WTC11 (cell line): ENCODE data around the gene SLAMF1. TPM values are rescaled to one million over a fixed set of nuclear protein-coding genes. Genes with fewer than 3 reads are reported as not detected.
A peak's percentile ranks its signal among the peaks of the same experiment; 100 is the strongest.

ENCODE experiments used
- ATAC-seq: fragments of 200-7000 bp; cut with Tn5 transposase; 2 replicates; pipeline ENCODE4 v1.10.0; 2021; ENCODE audit warnings: mild to moderate bottlenecking, moderate library complexity
- CTCF ChIA-PET: fragments of 300-600 bp; sonication (Branson Sonifier 250); formaldehyde crosslinking; loops from one replicate; lab custom pipeline; 2021; ENCODE audit warnings: antibody characterized with exemption; lab: Charles Lee
- POLR2A ChIA-PET: fragments of 350-600 bp; sonication (Branson Sonifier 250); formaldehyde crosslinking; loops from one replicate; lab custom pipeline; 2021; ENCODE audit warnings: antibody characterized with exemption; lab: Charles Lee
- DNase-seq: peaks from one replicate; pipeline ENCODE4 v3.0.0; 2021; ENCODE audit warnings: low spot score
- H3K27ac Mint-ChIP-seq: 2 replicates; pipeline ENCODE4 v1.8.0; 2021; ENCODE audit warnings: mixed read lengths
- H3K27me3 Mint-ChIP-seq: 2 replicates; pipeline ENCODE4 v1.8.0; 2021; ENCODE audit warnings: low read depth, mild to moderate bottlenecking, moderate library complexity, mixed read lengths
- H3K36me3 Mint-ChIP-seq: 2 replicates; pipeline ENCODE4 v1.8.0; 2021; ENCODE audit warnings: mixed read lengths
- H3K4me1 Mint-ChIP-seq: 2 replicates; pipeline ENCODE4 v1.8.0; 2022; ENCODE audit warnings: mixed read lengths
- H3K4me3 Mint-ChIP-seq: 2 replicates; pipeline ENCODE4 v1.8.0; 2021; ENCODE audit warnings: mild to moderate bottlenecking, moderate library complexity, mixed read lengths
- H3K9me3 Mint-ChIP-seq: 2 replicates; pipeline ENCODE4 v1.8.0; 2021; ENCODE audit warnings: mixed read lengths
- ATF1 ChIP-seq: sonication (generic); formaldehyde crosslinking; IDR thresholded peaks from 2 replicates; pipeline ENCODE4 v1.8.1; 2023; ENCODE audit warnings: mild to moderate bottlenecking, moderate library complexity, missing genetic modification reagents
- ELF4 ChIP-seq: sonication (generic); formaldehyde crosslinking; IDR thresholded peaks from 2 replicates; pipeline ENCODE4 v1.8.1; 2022; ENCODE audit warnings: low read depth, mild to moderate bottlenecking, moderate library complexity, missing genetic modification reagents
- JAZF1 ChIP-seq: fragments of 250-450 bp; sonication (Bioruptor Pico); IDR thresholded peaks from 2 replicates; pipeline ENCODE4 v1.9.0; 2021; ENCODE audit warnings: moderate library complexity, mild to moderate bottlenecking, inconsistent platforms
- MXD4 ChIP-seq: fragments of 250-450 bp; sonication (Bioruptor Pico); IDR thresholded peaks from 2 replicates; pipeline ENCODE4 v1.8.0; 2021; ENCODE audit warnings: mild to moderate bottlenecking, moderate library complexity, borderline replicate concordance
- MYBL2 ChIP-seq: sonication (generic); formaldehyde crosslinking; IDR thresholded peaks from 2 replicates; pipeline ENCODE4 v1.8.1; 2023; ENCODE audit warnings: mild to moderate bottlenecking, moderate library complexity, missing genetic modification reagents
- NFE2L1 ChIP-seq: sonication (generic); formaldehyde crosslinking; IDR thresholded peaks from 2 replicates; pipeline ENCODE4 v1.8.1; 2023; ENCODE audit warnings: missing genetic modification reagents
- RELA ChIP-seq: sonication (generic); formaldehyde crosslinking; IDR thresholded peaks from 2 replicates; pipeline ENCODE4 v1.8.1; 2022; ENCODE audit warnings: missing genetic modification reagents, mild to moderate bottlenecking, borderline replicate concordance
- SMAD4 ChIP-seq: sonication (generic); formaldehyde crosslinking; IDR thresholded peaks from 2 replicates; pipeline ENCODE4 v1.8.0; 2022; ENCODE audit warnings: mild to moderate bottlenecking, missing genetic modification reagents
- TEAD1 ChIP-seq: sonication (generic); formaldehyde crosslinking; IDR thresholded peaks from 2 replicates; pipeline ENCODE4 v1.8.0; 2022; ENCODE audit warnings: mild to moderate bottlenecking, missing genetic modification reagents
- ZNF263 ChIP-seq: sonication (generic); formaldehyde crosslinking; IDR thresholded peaks from 2 replicates; pipeline ENCODE4 v1.8.1; 2022; ENCODE audit warnings: low read depth, mild to moderate bottlenecking, moderate library complexity, missing genetic modification reagents
- ZNF423 ChIP-seq: fragments of 250-450 bp; sonication (Bioruptor Pico); IDR thresholded peaks from 2 replicates; pipeline ENCODE4 v2.1.2; 2022; ENCODE audit warnings: mild to moderate bottlenecking, moderate library complexity
- total RNA-seq: library from RNA; stranded (reverse); gene quantifications from 3 replicates; pipeline ENCODE4 v1.2.3, GENCODE V29; 2021
- TF ChIP-seq, protein P1 (sequence below): sonication (generic); formaldehyde crosslinking; IDR thresholded peaks from 2 replicates; pipeline ENCODE4 v1.8.0; 2022; ENCODE audit warnings: mild to moderate bottlenecking, missing genetic modification reagents
- TF ChIP-seq, protein P2 (sequence below): sonication (generic); formaldehyde crosslinking; IDR thresholded peaks from 2 replicates; pipeline ENCODE4 v1.8.0; 2023; ENCODE audit warnings: missing genetic modification reagents
- TF ChIP-seq, protein P3 (sequence below): fragments of 250-450 bp; sonication (Bioruptor Pico); IDR thresholded peaks from 2 replicates; pipeline ENCODE4 v1.8.0; 2021; ENCODE audit warnings: mild to moderate bottlenecking
- TF ChIP-seq, protein P4 (sequence below): sonication (generic); formaldehyde crosslinking; IDR thresholded peaks from 2 replicates; pipeline ENCODE4 v1.8.1; 2022; ENCODE audit warnings: mild to moderate bottlenecking, missing genetic modification reagents, moderate library complexity, borderline replicate concordance
- TF ChIP-seq, protein P5 (sequence below): sonication (generic); formaldehyde crosslinking; IDR thresholded peaks from 2 replicates; pipeline ENCODE4 v1.8.1; 2023; ENCODE audit warnings: mild to moderate bottlenecking, missing genetic modification reagents
- TF ChIP-seq, protein P6 (sequence below): fragments of 250-450 bp; sonication (Bioruptor Pico); IDR thresholded peaks from 2 replicates; pipeline ENCODE4 v1.9.0; 2021; ENCODE audit warnings: mild to moderate bottlenecking, borderline replicate concordance

SLAMF1 gene
- total RNA-seq, 1 experiment from 2014 or later, result 0.15 TPM

DNA sequence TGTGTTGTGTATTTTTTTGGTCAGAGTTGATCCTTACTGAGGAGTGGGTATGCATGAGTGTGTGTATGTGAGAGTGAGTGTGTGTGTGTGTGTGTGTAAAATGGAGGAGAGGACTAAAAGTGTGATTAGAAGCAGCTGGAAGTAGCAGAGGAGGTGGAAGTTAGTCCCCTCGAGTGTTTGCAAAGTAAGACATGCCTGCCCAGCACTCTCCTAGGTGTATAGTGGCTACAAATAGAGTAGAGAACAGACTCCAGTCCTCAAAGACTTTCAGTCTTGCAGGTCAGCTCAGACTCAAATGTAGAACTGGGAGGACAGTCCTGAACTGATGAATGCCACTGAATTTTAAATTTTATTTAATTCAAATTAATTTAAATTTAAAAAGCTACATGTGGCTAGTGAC lies 28.5 kb downstream of the SLAMF1 start (continued):
- TF ChIP-seq, protein P1, sequence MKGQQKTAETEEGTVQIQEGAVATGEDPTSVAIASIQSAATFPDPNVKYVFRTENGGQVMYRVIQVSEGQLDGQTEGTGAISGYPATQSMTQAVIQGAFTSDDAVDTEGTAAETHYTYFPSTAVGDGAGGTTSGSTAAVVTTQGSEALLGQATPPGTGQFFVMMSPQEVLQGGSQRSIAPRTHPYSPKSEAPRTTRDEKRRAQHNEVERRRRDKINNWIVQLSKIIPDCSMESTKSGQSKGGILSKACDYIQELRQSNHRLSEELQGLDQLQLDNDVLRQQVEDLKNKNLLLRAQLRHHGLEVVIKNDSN (CRISPR knock-in tag), result no peak
- TF ChIP-seq, protein P2, sequence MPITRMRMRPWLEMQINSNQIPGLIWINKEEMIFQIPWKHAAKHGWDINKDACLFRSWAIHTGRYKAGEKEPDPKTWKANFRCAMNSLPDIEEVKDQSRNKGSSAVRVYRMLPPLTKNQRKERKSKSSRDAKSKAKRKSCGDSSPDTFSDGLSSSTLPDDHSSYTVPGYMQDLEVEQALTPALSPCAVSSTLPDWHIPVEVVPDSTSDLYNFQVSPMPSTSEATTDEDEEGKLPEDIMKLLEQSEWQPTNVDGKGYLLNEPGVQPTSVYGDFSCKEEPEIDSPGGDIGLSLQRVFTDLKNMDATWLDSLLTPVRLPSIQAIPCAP (CRISPR knock-in tag), result no peak
- TF ChIP-seq NFE2L1 (CRISPR knock-in tag) (no peak), ZNF263 (CRISPR knock-in tag) (no peak), ZNF423 (CRISPR knock-in tag) (no peak), ATF1 (no peak), SMAD4 (CRISPR knock-in tag) (no peak)

DNA sequence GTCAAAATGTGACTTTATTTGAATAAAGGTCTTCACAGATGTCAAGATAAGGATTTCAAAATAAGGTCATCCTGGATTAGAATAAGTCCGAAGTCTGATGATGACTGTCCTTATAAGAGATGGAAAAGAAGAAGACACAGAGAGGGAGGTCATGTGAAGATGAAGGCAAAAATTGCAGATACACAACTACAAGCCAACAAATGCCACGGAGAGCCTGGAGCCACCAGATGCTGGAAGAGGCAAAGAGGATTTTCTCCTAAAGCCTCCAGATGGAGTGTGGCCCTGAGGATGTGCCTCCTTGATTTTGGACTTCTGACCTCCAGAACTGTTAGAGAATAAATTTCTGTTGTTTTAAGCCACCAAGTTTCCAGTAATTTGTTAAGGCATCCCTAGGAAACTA lies 31.2 kb downstream of the SLAMF1 start:
- Mint-ChIP-seq H3K27ac (no peak overlapping the region), H3K27me3 (no peaks in the 10 kb centered on the region), H3K36me3 (peaks cover 7% of the 10 kb centered on the region), H3K4me1 (peaks cover 32% of the 10 kb centered on the region), H3K9me3 (peaks cover 12% of the 10 kb centered on the region), H3K4me3 (no peak overlapping the region)
- ChIA-PET CTCF (no interaction called here), POLR2A (no interaction called here)
- ATAC-seq, result no peak
- TF ChIP-seq, protein P3, sequence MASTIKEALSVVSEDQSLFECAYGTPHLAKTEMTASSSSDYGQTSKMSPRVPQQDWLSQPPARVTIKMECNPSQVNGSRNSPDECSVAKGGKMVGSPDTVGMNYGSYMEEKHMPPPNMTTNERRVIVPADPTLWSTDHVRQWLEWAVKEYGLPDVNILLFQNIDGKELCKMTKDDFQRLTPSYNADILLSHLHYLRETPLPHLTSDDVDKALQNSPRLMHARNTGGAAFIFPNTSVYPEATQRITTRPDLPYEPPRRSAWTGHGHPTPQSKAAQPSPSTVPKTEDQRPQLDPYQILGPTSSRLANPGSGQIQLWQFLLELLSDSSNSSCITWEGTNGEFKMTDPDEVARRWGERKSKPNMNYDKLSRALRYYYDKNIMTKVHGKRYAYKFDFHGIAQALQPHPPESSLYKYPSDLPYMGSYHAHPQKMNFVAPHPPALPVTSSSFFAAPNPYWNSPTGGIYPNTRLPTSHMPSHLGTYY (CRISPR knock-in tag), result no peak
- no peak for TF ChIP-seq MXD4 (CRISPR knock-in tag)
- TF ChIP-seq ELF4 (CRISPR knock-in tag), result no peak
- TF ChIP-seq JAZF1 (CRISPR knock-in tag), result no peak
- no peak for TF ChIP-seq MYBL2 (CRISPR knock-in tag)
- TF ChIP-seq, all 79 proteins: peak for 0
- DNase-seq, result no peak

DNA sequence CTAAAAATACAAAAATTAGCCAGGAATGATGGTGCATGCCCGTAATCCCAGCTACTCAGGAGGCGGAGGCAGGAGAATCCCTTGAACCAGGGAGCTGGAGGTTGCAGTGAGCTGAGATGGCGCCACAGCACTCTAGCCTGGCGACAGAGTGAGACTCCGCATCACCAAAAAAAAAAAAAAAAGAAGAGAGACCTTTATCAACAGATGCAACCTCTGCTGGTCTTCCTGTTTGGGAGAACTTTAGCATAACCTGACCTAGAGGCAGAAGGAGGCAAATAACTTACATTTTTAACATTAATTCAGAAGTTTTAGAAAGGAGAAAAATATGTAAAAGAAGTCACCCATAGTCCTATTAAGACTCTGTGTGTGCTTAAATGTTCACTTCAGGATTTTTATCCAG lies 32.4 kb downstream of the SLAMF1 start:
- H3K9me3 Mint-ChIP-seq, result peaks cover 11% of the 10 kb centered on the region
- ChIA-PET POLR2A (no interaction called here), CTCF (interaction anchor here (0.7 to 2.1 kb wide), 2 partner anchors 52 to 61 kb away, joined by 3 to 7 read pairs; no protein-coding TSS in a partner anchor)
- H3K27me3 Mint-ChIP-seq, result no peaks in the 10 kb centered on the region
- no peak overlapping the region for H3K27ac Mint-ChIP-seq
- no peak for DNase-seq
- peak; percentile 36; the same call in 1 of the 2 replicates for ATAC-seq
- H3K4me3 Mint-ChIP-seq, result no peak overlapping the region
- peaks cover 7% of the 10 kb centered on the region for H3K36me3 Mint-ChIP-seq
- peaks cover 31% of the 10 kb centered on the region for H3K4me1 Mint-ChIP-seq
- no peak for TF ChIP-seq TEAD1 (CRISPR knock-in tag)
- TF ChIP-seq, protein P4, sequence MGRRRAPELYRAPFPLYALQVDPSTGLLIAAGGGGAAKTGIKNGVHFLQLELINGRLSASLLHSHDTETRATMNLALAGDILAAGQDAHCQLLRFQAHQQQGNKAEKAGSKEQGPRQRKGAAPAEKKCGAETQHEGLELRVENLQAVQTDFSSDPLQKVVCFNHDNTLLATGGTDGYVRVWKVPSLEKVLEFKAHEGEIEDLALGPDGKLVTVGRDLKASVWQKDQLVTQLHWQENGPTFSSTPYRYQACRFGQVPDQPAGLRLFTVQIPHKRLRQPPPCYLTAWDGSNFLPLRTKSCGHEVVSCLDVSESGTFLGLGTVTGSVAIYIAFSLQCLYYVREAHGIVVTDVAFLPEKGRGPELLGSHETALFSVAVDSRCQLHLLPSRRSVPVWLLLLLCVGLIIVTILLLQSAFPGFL (CRISPR knock-in tag), result no peak
- TF ChIP-seq, protein P5, sequence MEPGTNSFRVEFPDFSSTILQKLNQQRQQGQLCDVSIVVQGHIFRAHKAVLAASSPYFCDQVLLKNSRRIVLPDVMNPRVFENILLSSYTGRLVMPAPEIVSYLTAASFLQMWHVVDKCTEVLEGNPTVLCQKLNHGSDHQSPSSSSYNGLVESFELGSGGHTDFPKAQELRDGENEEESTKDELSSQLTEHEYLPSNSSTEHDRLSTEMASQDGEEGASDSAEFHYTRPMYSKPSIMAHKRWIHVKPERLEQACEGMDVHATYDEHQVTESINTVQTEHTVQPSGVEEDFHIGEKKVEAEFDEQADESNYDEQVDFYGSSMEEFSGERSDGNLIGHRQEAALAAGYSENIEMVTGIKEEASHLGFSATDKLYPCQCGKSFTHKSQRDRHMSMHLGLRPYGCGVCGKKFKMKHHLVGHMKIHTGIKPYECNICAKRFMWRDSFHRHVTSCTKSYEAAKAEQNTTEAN, result no peak

DNA sequence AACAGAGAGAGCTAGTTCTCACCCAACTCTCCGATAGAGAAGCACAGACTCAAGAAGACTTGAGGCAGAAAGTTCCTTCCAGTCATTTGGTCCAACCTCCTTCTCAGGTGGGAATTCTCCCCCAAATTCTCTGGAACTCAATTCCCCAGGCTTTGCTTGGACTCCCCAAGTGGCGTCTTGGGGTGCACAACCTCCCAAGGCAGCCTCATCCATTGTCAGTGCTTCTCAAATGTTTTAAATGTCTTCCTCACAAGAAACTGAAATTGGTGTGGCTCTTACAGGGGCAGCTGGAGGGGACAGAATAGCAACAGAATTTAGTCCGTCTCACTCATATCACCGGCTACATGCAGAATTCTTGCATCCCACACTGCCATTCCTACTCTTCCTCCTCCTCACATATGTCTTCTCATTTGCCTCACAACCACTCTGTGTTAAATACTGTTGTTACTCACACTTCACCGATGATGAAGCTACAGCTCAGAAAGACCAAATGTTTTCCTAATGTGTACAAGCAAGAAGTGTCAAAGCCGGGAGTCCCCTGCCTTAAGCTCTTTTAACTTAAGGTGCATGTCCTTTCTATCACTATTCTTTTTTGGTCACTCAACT lies 34.1 kb downstream of the SLAMF1 start:
- ChIA-PET POLR2A (no interaction called here), CTCF (interaction anchor here (1.1 to 1.8 kb wide), 3 partner anchors 60 to 184 kb away, joined by 3 to 5 read pairs (median 4); no protein-coding TSS in a partner anchor)
- Mint-ChIP-seq H3K4me3 (no peak overlapping the region), H3K4me1 (peaks cover 42% of the 10 kb centered on the region), H3K27ac (no peak overlapping the region; the same call in 1 of the 2 replicates), H3K9me3 (no peaks in the 10 kb centered on the region), H3K27me3 (no peaks in the 10 kb centered on the region), H3K36me3 (no peaks in the 10 kb centered on the region)
- no peak for DNase-seq
- no peak for ATAC-seq
- TF ChIP-seq, protein P5, result no peak
- no peak for TF ChIP-seq RELA (CRISPR knock-in tag)
- TF ChIP-seq, protein P6, sequence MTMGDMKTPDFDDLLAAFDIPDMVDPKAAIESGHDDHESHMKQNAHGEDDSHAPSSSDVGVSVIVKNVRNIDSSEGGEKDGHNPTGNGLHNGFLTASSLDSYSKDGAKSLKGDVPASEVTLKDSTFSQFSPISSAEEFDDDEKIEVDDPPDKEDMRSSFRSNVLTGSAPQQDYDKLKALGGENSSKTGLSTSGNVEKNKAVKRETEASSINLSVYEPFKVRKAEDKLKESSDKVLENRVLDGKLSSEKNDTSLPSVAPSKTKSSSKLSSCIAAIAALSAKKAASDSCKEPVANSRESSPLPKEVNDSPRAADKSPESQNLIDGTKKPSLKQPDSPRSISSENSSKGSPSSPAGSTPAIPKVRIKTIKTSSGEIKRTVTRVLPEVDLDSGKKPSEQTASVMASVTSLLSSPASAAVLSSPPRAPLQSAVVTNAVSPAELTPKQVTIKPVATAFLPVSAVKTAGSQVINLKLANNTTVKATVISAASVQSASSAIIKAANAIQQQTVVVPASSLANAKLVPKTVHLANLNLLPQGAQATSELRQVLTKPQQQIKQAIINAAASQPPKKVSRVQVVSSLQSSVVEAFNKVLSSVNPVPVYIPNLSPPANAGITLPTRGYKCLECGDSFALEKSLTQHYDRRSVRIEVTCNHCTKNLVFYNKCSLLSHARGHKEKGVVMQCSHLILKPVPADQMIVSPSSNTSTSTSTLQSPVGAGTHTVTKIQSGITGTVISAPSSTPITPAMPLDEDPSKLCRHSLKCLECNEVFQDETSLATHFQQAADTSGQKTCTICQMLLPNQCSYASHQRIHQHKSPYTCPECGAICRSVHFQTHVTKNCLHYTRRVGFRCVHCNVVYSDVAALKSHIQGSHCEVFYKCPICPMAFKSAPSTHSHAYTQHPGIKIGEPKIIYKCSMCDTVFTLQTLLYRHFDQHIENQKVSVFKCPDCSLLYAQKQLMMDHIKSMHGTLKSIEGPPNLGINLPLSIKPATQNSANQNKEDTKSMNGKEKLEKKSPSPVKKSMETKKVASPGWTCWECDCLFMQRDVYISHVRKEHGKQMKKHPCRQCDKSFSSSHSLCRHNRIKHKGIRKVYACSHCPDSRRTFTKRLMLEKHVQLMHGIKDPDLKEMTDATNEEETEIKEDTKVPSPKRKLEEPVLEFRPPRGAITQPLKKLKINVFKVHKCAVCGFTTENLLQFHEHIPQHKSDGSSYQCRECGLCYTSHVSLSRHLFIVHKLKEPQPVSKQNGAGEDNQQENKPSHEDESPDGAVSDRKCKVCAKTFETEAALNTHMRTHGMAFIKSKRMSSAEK, result no peak
